Caki2 (cell line): ENCODE data around the gene NAA38. TPM values are rescaled to one million over a fixed set of nuclear protein-coding genes. Genes with fewer than 3 reads are reported as not detected.

ENCODE experiments used
- DNase-seq: peaks from one replicate; pipeline ENCODE4 v3.0.0-alpha.2; 2015; ENCODE audit warnings: low read depth
- in situ Hi-C: cut with HindIII; loops from 2 replicates; pipeline ENCODE4 v1.10.0; 2016; ENCODE audit warnings: low sequenced_read_pairs, low pct_unique_long_range_greater_than_20kb, mixed read lengths
- total RNA-seq: library from RNA; depleted of rRNA; stranded (reverse); fragments of >200 nt; shearing (Covaris generic); gene quantifications from 2 replicates; pipeline ENCODE4 v1.2.3, GENCODE V29; 2014; ENCODE audit warnings: low replicate concordance

Gene NAA38
- total RNA-seq, 1 experiment from 2014 or later, result 52.9 TPM

GRCh38 chr17:7844292-7845154 lies 12.8 kb downstream of the NAA38 start:
- in situ Hi-C loops, result no loop called here
- DNase-seq, result peak; percentile 89

GRCh38 chr17:7843536-7844291 lies 13.6 kb downstream of the NAA38 start:
- DNase-seq, result peak; percentile 71
- in situ Hi-C loops, result no loop called here

GRCh38 chr17:7843257-7843535 lies 14.2 kb downstream of the NAA38 start:
- in situ Hi-C loops, result no loop called here
- DNase-seq, result no peak

- in situ Hi-C loops, result no loop called here
- peak; percentile 61 for DNase-seq
Measured at GRCh38 chr17:7842380-7843256, 14.7 kb downstream of the NAA38 start.

- peak; percentile 81 for DNase-seq
- in situ Hi-C loops, result no loop called here
Measured at GRCh38 chr17:7841915-7842379, 15.4 kb downstream of the NAA38 start.

GRCh38 chr17:7841396-7841914 lies 15.9 kb downstream of the NAA38 start:
- DNase-seq, result no peak
- in situ Hi-C loops, result no loop called here

GRCh38 chr17:7840875-7841274 lies 16.5 kb downstream of the NAA38 start:
- in situ Hi-C loops, result no loop called here
- DNase-seq, result no peak

GRCh38 chr17:7840441-7840840 lies 16.9 kb downstream of the NAA38 start:
- no peak for DNase-seq
- in situ Hi-C loops, result no loop called here

GRCh38 chr17:7839876-7840261 lies 17.5 kb downstream of the NAA38 start:
- in situ Hi-C loops, result no loop called here
- DNase-seq, result no peak

- in situ Hi-C loops, result no loop called here
- no peak for DNase-seq
Measured at GRCh38 chr17:7839190-7839875, 18.0 kb downstream of the NAA38 start.

- DNase-seq, result no peak
- in situ Hi-C loops, result no loop called here
Measured at GRCh38 chr17:7838090-7839075, 19.0 kb downstream of the NAA38 start.

GRCh38 chr17:7837408-7838088 lies 19.8 kb downstream of the NAA38 start:
- DNase-seq, result no peak
- in situ Hi-C loops, result no loop called here

GRCh38 chr17:7836596-7837407 lies 20.6 kb downstream of the NAA38 start:
- in situ Hi-C loops, result no loop called here
- DNase-seq, result peak; percentile 94

GRCh38 chr17:7835814-7836595 lies 21.4 kb downstream of the NAA38 start:
- peak; percentile 66 for DNase-seq
- in situ Hi-C loops, result no loop called here
